HG03521 (cell line): ENCODE data around the gene EFNA4.
"Not testable (repeated sequence)": the region's sequence is repeated elsewhere in the genome, so short reads cannot be mapped to it uniquely, and the experiment has no call there.

Source experiments
- ATAC-seq: cut with Tn5 transposase; IDR thresholded peaks from one replicate; pipeline ENCODE4 v1.9.1; 2021; ENCODE audit warnings: mild to moderate bottlenecking, moderate library complexity; ENCODE audit not compliant: unreplicated experiment

Gene EFNA4

GRCh38 chr1:155116113-155116764 is 52.7 kb downstream of the EFNA4 start:
- no peak for ATAC-seq

GRCh38 chr1:155117610-155118009 is 54.1 kb downstream of the EFNA4 start:
- ATAC-seq: no peak

GRCh38 chr1:155118090-155118489 is 54.5 kb downstream of the EFNA4 start:
- ATAC-seq: not testable (repeated sequence)
